OCI-LY3 (cell line): Measurements from ENCODE around the gene PRMT7.

ENCODE experiments used
- H2AFZ ChIP-seq: fragments of 200-600, 300-600 bp; shearing (Covaris generic); 2 replicates; pipeline ENCODE4 v1.6.0; 2014; ENCODE audit warnings: antibody characterized with exemption, low read depth, low read length
- H3K27ac ChIP-seq: fragments of 200-600, 300-600 bp; sonication (generic); 2 replicates; pipeline ENCODE4 v1.5.1; 2014; ENCODE audit warnings: mild to moderate bottlenecking, low read length, moderate library complexity, mixed read lengths
- H3K27me3 ChIP-seq: fragments of 200-600, 300-600 bp; sonication (generic); 2 replicates; pipeline ENCODE4 v1.6.1; 2014; ENCODE audit warnings: low read depth, low read length, mixed read lengths
- H3K36me3 ChIP-seq: fragments of 200-600, 300-600 bp; sonication (generic); replicated peaks from 2 replicates; pipeline ENCODE3; 2014; ENCODE audit warnings: low read depth, low read length, mixed read lengths
- H3K4me1 ChIP-seq: fragments of 300-600, 200-600 bp; sonication (generic); 2 replicates; pipeline ENCODE4 v1.6.1; 2014; ENCODE audit warnings: low read length, mixed read lengths
- H3K4me2 ChIP-seq: fragments of 200-600, 300-600 bp; sonication (generic); 2 replicates; pipeline ENCODE4 v1.6.1; 2014; ENCODE audit warnings: low read length, mixed read lengths
- H3K4me3 ChIP-seq: fragments of 300-600, 200-600 bp; sonication (generic); 2 replicates; pipeline ENCODE4 v1.5.1; 2014; ENCODE audit warnings: antibody characterized with exemption, mild to moderate bottlenecking, low read length, moderate library complexity
- H3K79me2 ChIP-seq: fragments of 300-600, 200-600 bp; shearing (Covaris generic); 2 replicates; pipeline ENCODE4 v1.6.1; 2014; ENCODE audit warnings: mild to moderate bottlenecking, low read length, mixed read lengths
- H3K9ac ChIP-seq: fragments of 300-600, 200-600 bp; shearing (Covaris generic); 2 replicates; pipeline ENCODE4 v1.6.0; 2014; ENCODE audit warnings: mild to moderate bottlenecking, low read length, moderate library complexity
- H3K9me3 ChIP-seq: fragments of 200-600, 300-600 bp; shearing (Covaris generic); 2 replicates; pipeline ENCODE4 v1.6.1; 2014; ENCODE audit warnings: low read length, mixed read lengths; ENCODE audit not compliant: insufficient read depth
- H4K20me1 ChIP-seq: fragments of 200-600, 300-600 bp; sonication (generic); 2 replicates; pipeline ENCODE4 v1.6.1; 2016; ENCODE audit warnings: low read length, mixed read lengths; ENCODE audit not compliant: insufficient read depth
- CTCF ChIP-seq: fragments of 200-600, 300-600 bp; sonication (generic); IDR thresholded peaks from 2 replicates; pipeline ENCODE4 v1.5.1; 2014; ENCODE audit warnings: antibody characterized with exemption, low read length, low read depth
- EZH2phosphoT487 ChIP-seq: fragments of 200-600 bp; shearing (Covaris generic); IDR thresholded peaks from 2 replicates; pipeline ENCODE4 v1.6.1; 2018; ENCODE audit warnings: antibody characterized with exemption, mixed run types, low read depth

PRMT7 gene

GRCh38 chr16:68348639-68349445, 38.0 kb downstream of the PRMT7 start:
- Histone ChIP-seq H4K20me1 (no peaks in the 10 kb centered on the region), H3K9ac (no peak overlapping the region), H3K9me3 (no peaks in the 10 kb centered on the region), H3K4me3 (no peak overlapping the region), H3K27ac (no peak overlapping the region), H3K36me3 (peaks cover 43% of the 10 kb centered on the region), H2AFZ (no peak overlapping the region), H3K27me3 (no peaks in the 10 kb centered on the region), H3K4me1 (no peaks in the 10 kb centered on the region), H3K4me2 (no peak overlapping the region), H3K79me2 (no peaks in the 10 kb centered on the region)
- TF ChIP-seq EZH2phosphoT487 (no peak), CTCF (no peak)

GRCh38 chr16:68349838-68350410, 39.1 kb downstream of the PRMT7 start:
- Histone ChIP-seq H3K9ac (no peak overlapping the region), H3K4me2 (no peak overlapping the region), H3K4me1 (no peaks in the 10 kb centered on the region), H3K27ac (no peak overlapping the region), H3K36me3 (peaks cover 46% of the 10 kb centered on the region), H3K9me3 (no peaks in the 10 kb centered on the region), H4K20me1 (no peaks in the 10 kb centered on the region), H3K79me2 (no peaks in the 10 kb centered on the region), H3K27me3 (no peaks in the 10 kb centered on the region), H3K4me3 (no peak overlapping the region), H2AFZ (no peak overlapping the region)
- TF ChIP-seq EZH2phosphoT487 (no peak), CTCF (no peak)

GRCh38 chr16:68350813-68351350, 40.1 kb downstream of the PRMT7 start:
- Histone ChIP-seq H3K36me3 (peaks cover 41% of the 10 kb centered on the region), H3K4me2 (no peak overlapping the region), H2AFZ (no peak overlapping the region), H3K9ac (no peak overlapping the region), H3K79me2 (no peaks in the 10 kb centered on the region), H3K4me1 (peaks cover 4% of the 10 kb centered on the region), H3K9me3 (no peaks in the 10 kb centered on the region), H3K27ac (no peak overlapping the region), H3K27me3 (no peaks in the 10 kb centered on the region), H3K4me3 (no peak overlapping the region), H4K20me1 (no peaks in the 10 kb centered on the region)
- no peak for TF ChIP-seq CTCF
- TF ChIP-seq EZH2phosphoT487, result no peak

GRCh38 chr16:68351463-68351862, 40.6 kb downstream of the PRMT7 start:
- no peak overlapping the region for H3K4me3 ChIP-seq
- H3K9me3 ChIP-seq, result no peaks in the 10 kb centered on the region
- no peak overlapping the region for H3K4me2 ChIP-seq
- no peaks in the 10 kb centered on the region for H3K27me3 ChIP-seq
- H4K20me1 ChIP-seq, result no peaks in the 10 kb centered on the region
- H3K4me1 ChIP-seq, result peaks cover 10% of the 10 kb centered on the region
- H2AFZ ChIP-seq, result no peak overlapping the region
- TF ChIP-seq EZH2phosphoT487, result no peak
- TF ChIP-seq CTCF, result no peak
- no peak overlapping the region for H3K27ac ChIP-seq
- peaks cover 37% of the 10 kb centered on the region for H3K36me3 ChIP-seq
- no peaks in the 10 kb centered on the region for H3K79me2 ChIP-seq
- H3K9ac ChIP-seq, result no peak overlapping the region
